ENCODE measurements around the gene DPPA5.
"Not testable (repeated sequence)": the region's sequence is repeated elsewhere in the genome, so short reads cannot be mapped to it uniquely, and the experiment has no call there.

Gene DPPA5

GRCh38 chr6:73391675-73392074, 37.6 kb upstream of the DPPA5 start:
- H3K27me3 ChIP-seq (replicated peaks in 2 of 5; ENCODE audit: control insufficient read depth in 4 of 5, insufficient read depth in 5 of 5, low read length in 4 of 5), result no peaks in the 10 kb centered on the region
- H3K9me3 ChIP-seq (ENCODE audit: control extremely low read depth in 1 of 5, control insufficient read depth in 4 of 5, insufficient read depth in 2 of 5, low read depth in 1 of 5, low read length in 4 of 5), result no peaks in the 10 kb centered on the region
- no peak overlapping the region for H3K4me3 ChIP-seq (ENCODE audit: control insufficient read depth in 1 of 7, extremely low read depth in 1 of 7, insufficient read depth in 4 of 7, low read depth in 2 of 7, low read length in 6 of 7)
- H3K36me3 ChIP-seq (ENCODE audit: control insufficient read depth in 4 of 4, insufficient read depth in 4 of 4, low read length in 3 of 4), result no peaks in the 10 kb centered on the region
- peaks cover 0 to 18% (median 9%) of the 10 kb centered on the region in 4 experiments for H3K4me1 ChIP-seq (ENCODE audit: control extremely low read depth in 1 of 4, control insufficient read depth in 4 of 4, insufficient read depth in 4 of 4, low read length in 3 of 4)
- CTCF ChIA-PET, result interaction anchor here (1.3 kb wide), 1 partner anchor 20 kb away, joined by 4 read pairs; no protein-coding TSS in a partner anchor
- no peak for DNase-seq
- no CpG with 5 or more reads among the region's 2 CpGs for WGBS (ENCODE audit: insufficient coverage)
- H3K27ac ChIP-seq (ENCODE audit: insufficient read depth in 1 of 2, low read depth in 1 of 2, low read length in 2 of 2, poor library complexity in 1 of 2, severe bottlenecking in 2 of 2), result no peak overlapping the region
- POLR2A ChIA-PET, result no interaction called here

DNA sequence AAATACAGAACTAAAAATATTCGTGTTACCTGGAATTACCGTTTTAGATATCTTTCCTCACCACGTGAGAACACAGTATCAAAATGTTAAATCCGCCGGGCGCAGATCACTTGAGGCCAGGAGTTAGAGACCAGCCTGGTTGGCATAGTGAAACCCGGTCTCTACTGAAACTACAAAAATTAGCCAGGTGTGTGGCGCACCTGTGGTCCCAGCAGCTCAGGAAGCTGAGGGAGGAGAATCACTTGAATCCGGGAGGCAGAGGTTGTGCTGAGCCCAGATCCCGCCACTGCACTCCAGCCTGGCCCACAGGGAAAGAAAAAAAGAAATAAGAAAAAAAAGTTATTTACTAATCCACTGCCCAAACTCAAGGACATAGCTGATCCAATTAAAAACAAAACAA, 35.8 kb upstream of the DPPA5 start:
- Histone ChIP-seq H3K36me3 (ENCODE audit: control insufficient read depth in 4 of 4, insufficient read depth in 4 of 4, low read length in 3 of 4) (no peaks in the 10 kb centered on the region), H3K9me3 (ENCODE audit: control extremely low read depth in 1 of 5, control insufficient read depth in 4 of 5, insufficient read depth in 2 of 5, low read depth in 1 of 5, low read length in 4 of 5) (no peaks in the 10 kb centered on the region), H3K27me3 (replicated peaks in 2 of 5; ENCODE audit: control insufficient read depth in 4 of 5, insufficient read depth in 5 of 5, low read length in 4 of 5) (no peaks in the 10 kb centered on the region), H3K4me1 (ENCODE audit: control extremely low read depth in 1 of 4, control insufficient read depth in 4 of 4, insufficient read depth in 4 of 4, low read length in 3 of 4) (peaks cover 0 to 18% (median 9%) of the 10 kb centered on the region in 4 experiments), H3K4me3 (ENCODE audit: control insufficient read depth in 1 of 7, extremely low read depth in 1 of 7, insufficient read depth in 4 of 7, low read depth in 2 of 7, low read length in 6 of 7) (no peak overlapping the region), H3K27ac (ENCODE audit: insufficient read depth in 1 of 2, low read depth in 1 of 2, low read length in 2 of 2, poor library complexity in 1 of 2, severe bottlenecking in 2 of 2) (no peak overlapping the region)
- ChIA-PET CTCF (no interaction called here), POLR2A (interaction anchor here (0.7 kb wide), 1 partner anchor 63 kb away, joined by 3 read pairs; no protein-coding TSS in a partner anchor)
- no peak for DNase-seq
- 93% methylated on average over 5 of the region's 10 CpGs for WGBS (ENCODE audit: insufficient coverage)

GRCh38 chr6:73388800-73389512, 34.9 kb upstream of the DPPA5 start:
- WGBS (ENCODE audit: insufficient coverage), result under 1% methylated on average over 35 of the region's 38 CpGs
- peak overlapping the region; percentile 63 to 84 (median 64) for H3K4me3 ChIP-seq (ENCODE audit: control insufficient read depth in 1 of 7, extremely low read depth in 1 of 7, insufficient read depth in 4 of 7, low read depth in 2 of 7, low read length in 6 of 7)
- POLR2A ChIA-PET, result no interaction called here
- no peaks in the 10 kb centered on the region for H3K36me3 ChIP-seq (ENCODE audit: control insufficient read depth in 4 of 4, insufficient read depth in 4 of 4, low read length in 3 of 4)
- no peaks in the 10 kb centered on the region for H3K27me3 ChIP-seq (replicated peaks in 2 of 5; ENCODE audit: control insufficient read depth in 4 of 5, insufficient read depth in 5 of 5, low read length in 4 of 5)
- peaks cover 0 to 18% (median 9%) of the 10 kb centered on the region in 4 experiments for H3K4me1 ChIP-seq (ENCODE audit: control extremely low read depth in 1 of 4, control insufficient read depth in 4 of 4, insufficient read depth in 4 of 4, low read length in 3 of 4)
- CTCF ChIA-PET, result interaction anchor here (0.9 to 1.5 kb wide), 5 partner anchors 12 to 80 kb away, joined by 3 to 4 read pairs (median 3); partner anchors contain the start of gene MTO1
- H3K9me3 ChIP-seq (ENCODE audit: control extremely low read depth in 1 of 5, control insufficient read depth in 4 of 5, insufficient read depth in 2 of 5, low read depth in 1 of 5, low read length in 4 of 5), result no peaks in the 10 kb centered on the region
- peak overlapping the region in 1 of 2 experiments; percentile 57 for H3K27ac ChIP-seq (ENCODE audit: insufficient read depth in 1 of 2, low read depth in 1 of 2, low read length in 2 of 2, poor library complexity in 1 of 2, severe bottlenecking in 2 of 2)
- peak; percentile 39 to 65 (median 49) for DNase-seq

DNA sequence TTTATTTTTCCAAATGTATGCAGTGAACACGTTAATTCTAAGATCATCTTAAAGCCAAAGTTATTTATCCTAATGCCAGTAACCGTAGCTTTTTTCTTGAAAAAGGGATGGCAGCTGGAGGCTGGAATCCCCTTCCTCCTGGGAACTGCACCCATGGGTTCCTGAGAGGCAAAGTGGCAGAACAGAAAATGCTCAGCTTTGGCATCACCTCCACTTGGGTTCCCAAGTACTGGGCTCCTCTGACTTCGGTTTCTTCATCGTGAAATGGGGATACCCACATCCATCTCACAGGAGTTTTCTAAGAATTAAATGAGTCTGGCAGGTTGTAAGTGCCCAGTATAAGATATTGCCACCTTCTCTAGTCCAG, 34.3 kb upstream of the DPPA5 start:
- Histone ChIP-seq H3K27me3 (replicated peaks in 2 of 5; ENCODE audit: control insufficient read depth in 4 of 5, insufficient read depth in 5 of 5, low read length in 4 of 5) (no peaks in the 10 kb centered on the region), H3K27ac (ENCODE audit: insufficient read depth in 1 of 2, low read depth in 1 of 2, low read length in 2 of 2, poor library complexity in 1 of 2, severe bottlenecking in 2 of 2) (no peak overlapping the region), H3K4me1 (ENCODE audit: control extremely low read depth in 1 of 4, control insufficient read depth in 4 of 4, insufficient read depth in 4 of 4, low read length in 3 of 4) (peaks cover 0 to 18% (median 9%) of the 10 kb centered on the region in 4 experiments), H3K36me3 (ENCODE audit: control insufficient read depth in 4 of 4, insufficient read depth in 4 of 4, low read length in 3 of 4) (no peaks in the 10 kb centered on the region), H3K4me3 (ENCODE audit: control insufficient read depth in 1 of 7, extremely low read depth in 1 of 7, insufficient read depth in 4 of 7, low read depth in 2 of 7, low read length in 6 of 7) (peak overlapping the region in 6 of 7 experiments; percentile 63 to 84 (median 69)), H3K9me3 (ENCODE audit: control extremely low read depth in 1 of 5, control insufficient read depth in 4 of 5, insufficient read depth in 2 of 5, low read depth in 1 of 5, low read length in 4 of 5) (no peaks in the 10 kb centered on the region)
- POLR2A ChIA-PET, result no interaction called here
- CTCF ChIA-PET, result interaction anchor here (0.6 to 1.5 kb wide), 4 partner anchors 12 to 73 kb away, joined by 3 to 4 read pairs (median 3); partner anchors contain the start of gene MTO1
- 89% methylated on average over 2 of the region's 4 CpGs for WGBS (ENCODE audit: insufficient coverage)
- no peak for DNase-seq

GRCh38 chr6:73382462-73383113, 28.5 kb upstream of the DPPA5 start:
- POLR2A ChIA-PET, result no interaction called here
- WGBS (ENCODE audit: insufficient coverage), result 100% methylated on average over 3 of the region's 6 CpGs

GRCh38 chr6:73381531-73381930, 27.5 kb upstream of the DPPA5 start:
- H3K4me1 ChIP-seq (ENCODE audit: control extremely low read depth in 1 of 4, control insufficient read depth in 4 of 4, insufficient read depth in 4 of 4, low read length in 3 of 4); DNase-seq; H3K4me3 ChIP-seq (ENCODE audit: control insufficient read depth in 1 of 7, extremely low read depth in 1 of 7, insufficient read depth in 4 of 7, low read depth in 2 of 7, low read length in 6 of 7); H3K9me3 ChIP-seq (ENCODE audit: control extremely low read depth in 1 of 5, control insufficient read depth in 4 of 5, insufficient read depth in 2 of 5, low read depth in 1 of 5, low read length in 4 of 5); H3K27ac ChIP-seq (ENCODE audit: insufficient read depth in 1 of 2, low read depth in 1 of 2, low read length in 2 of 2, poor library complexity in 1 of 2, severe bottlenecking in 2 of 2); POLR2A ChIA-PET; H3K36me3 ChIP-seq (ENCODE audit: control insufficient read depth in 4 of 4, insufficient read depth in 4 of 4, low read length in 3 of 4); H3K27me3 ChIP-seq (replicated peaks in 2 of 5; ENCODE audit: control insufficient read depth in 4 of 5, insufficient read depth in 5 of 5, low read length in 4 of 5): not testable (repeated sequence)
- no CpG with 5 or more reads among the region's 10 CpGs for WGBS (ENCODE audit: insufficient coverage)
- CTCF ChIA-PET, result interaction anchor here (0.6 kb wide), 1 partner anchor 43 kb away, joined by 3 read pairs; no protein-coding TSS in a partner anchor

More at GRCh38 chr6:73382462-73383113, 28.5 kb upstream of the DPPA5 start:
- H3K4me3 ChIP-seq (ENCODE audit: control insufficient read depth in 1 of 7, extremely low read depth in 1 of 7, insufficient read depth in 4 of 7, low read depth in 2 of 7, low read length in 6 of 7), result no peak overlapping the region
- no peak for DNase-seq
- CTCF ChIA-PET, result no interaction called here
- H3K4me1 ChIP-seq (ENCODE audit: control extremely low read depth in 1 of 4, control insufficient read depth in 4 of 4, insufficient read depth in 4 of 4, low read length in 3 of 4), result no peaks in the 10 kb centered on the region
- H3K27ac ChIP-seq (ENCODE audit: insufficient read depth in 1 of 2, low read depth in 1 of 2, low read length in 2 of 2, poor library complexity in 1 of 2, severe bottlenecking in 2 of 2), result no peak overlapping the region
- no peaks in the 10 kb centered on the region for H3K9me3 ChIP-seq (ENCODE audit: control extremely low read depth in 1 of 5, control insufficient read depth in 4 of 5, insufficient read depth in 2 of 5, low read depth in 1 of 5, low read length in 4 of 5)
- H3K36me3 ChIP-seq (ENCODE audit: control insufficient read depth in 4 of 4, insufficient read depth in 4 of 4, low read length in 3 of 4), result no peaks in the 10 kb centered on the region
- no peaks in the 10 kb centered on the region for H3K27me3 ChIP-seq (replicated peaks in 2 of 5; ENCODE audit: control insufficient read depth in 4 of 5, insufficient read depth in 5 of 5, low read length in 4 of 5)

DNA sequence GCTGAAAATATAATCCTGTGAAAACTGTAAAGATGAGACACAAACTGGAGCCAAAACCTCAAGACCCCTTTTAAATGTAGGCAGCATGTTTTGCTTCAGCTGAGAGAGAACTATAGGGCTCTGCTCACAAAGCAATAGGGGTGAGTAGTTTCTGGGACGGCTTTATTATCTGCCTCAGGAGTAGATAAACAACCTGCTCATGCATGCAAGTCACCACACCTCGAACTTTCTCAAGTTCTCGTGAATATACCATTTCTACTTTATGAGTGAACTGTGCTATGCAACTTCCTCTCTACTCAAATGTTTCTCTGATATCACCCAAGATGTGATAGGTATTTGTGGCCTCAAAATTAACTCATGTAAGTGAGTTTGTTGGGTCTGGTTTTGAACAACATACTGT, 23.1 kb upstream of the DPPA5 start:
- peaks cover 0 to 4% (median 4%) of the 10 kb centered on the region in 5 experiments for H3K9me3 ChIP-seq (ENCODE audit: control extremely low read depth in 1 of 5, control insufficient read depth in 4 of 5, insufficient read depth in 2 of 5, low read depth in 1 of 5, low read length in 4 of 5)
- POLR2A ChIA-PET, result no interaction called here
- DNase-seq, result no peak
- H3K4me3 ChIP-seq (ENCODE audit: control insufficient read depth in 1 of 7, extremely low read depth in 1 of 7, insufficient read depth in 4 of 7, low read depth in 2 of 7, low read length in 6 of 7), result no peak overlapping the region
- no CpG with 5 or more reads among the region's 3 CpGs for WGBS (ENCODE audit: insufficient coverage)
- no peaks in the 10 kb centered on the region for H3K36me3 ChIP-seq (ENCODE audit: control insufficient read depth in 4 of 4, insufficient read depth in 4 of 4, low read length in 3 of 4)
- CTCF ChIA-PET, result interaction anchor here (0.6 to 1.7 kb wide), 2 partner anchors 11 to 56 kb away, joined by 3 read pairs; no protein-coding TSS in a partner anchor
- no peaks in the 10 kb centered on the region for H3K27me3 ChIP-seq (replicated peaks in 2 of 5; ENCODE audit: control insufficient read depth in 4 of 5, insufficient read depth in 5 of 5, low read length in 4 of 5)
- H3K27ac ChIP-seq (ENCODE audit: insufficient read depth in 1 of 2, low read depth in 1 of 2, low read length in 2 of 2, poor library complexity in 1 of 2, severe bottlenecking in 2 of 2), result no peak overlapping the region
- no peaks in the 10 kb centered on the region for H3K4me1 ChIP-seq (ENCODE audit: control extremely low read depth in 1 of 4, control insufficient read depth in 4 of 4, insufficient read depth in 4 of 4, low read length in 3 of 4)
